ENCODE measurements around the gene ASTN1. TPM values are rescaled to one million over a fixed set of nuclear protein-coding genes. Genes with fewer than 3 reads are reported as not detected.

The ASTN1 gene
- total and polyA plus RNA-seq, 4 experiments from 2014 or later = not detected

GRCh38 chr1:176854758-176855745 lies 309.5 kb downstream of the ASTN1 start:
- H3K27ac Mint-ChIP-seq = no peak overlapping the region
- Histone ChIP-seq H3K4me3 (ENCODE audit: low read length in 2 of 2) (no peak overlapping the region), H3K27me3 (ENCODE audit: insufficient read depth, low read length) (no peaks in the 10 kb centered on the region), H3K27ac (ENCODE audit: low read depth, low read length) (no peak overlapping the region), H3K36me3 (ENCODE audit: insufficient read depth, low read length) (no peaks in the 10 kb centered on the region), H3K4me1 (ENCODE audit: insufficient read depth, low read length) (no peaks in the 10 kb centered on the region), H3K9me3 (ENCODE audit: control insufficient read depth in 1 of 2, low read length in 2 of 2) (no peaks in the 10 kb centered on the region)
- H3K4me3 Mint-ChIP-seq = no peak overlapping the region
- H3K9me3 Mint-ChIP-seq = peaks cover 0 to 3% (median 0%) of the 10 kb centered on the region in 8 donors
- no peak for DNase-seq
- POLR2A ChIA-PET (ENCODE audit: partially characterized antibody) = no interaction called here
- no peaks in the 10 kb centered on the region for H3K36me3 Mint-ChIP-seq
- H3K27me3 Mint-ChIP-seq = no peaks in the 10 kb centered on the region
- H3K4me1 Mint-ChIP-seq = no peaks in the 10 kb centered on the region
- intact Hi-C loops (cut with micrococcal nuclease) = no loop called here
- CTCF ChIA-PET (ENCODE audit: partially characterized antibody) = no interaction called here

GRCh38 chr1:176854121-176854520 lies 310.4 kb downstream of the ASTN1 start:
- Mint-ChIP-seq H3K4me1 (no peaks in the 10 kb centered on the region), H3K9me3 (peaks cover 0 to 3% (median 0%) of the 10 kb centered on the region in 8 donors), H3K27ac (no peak overlapping the region), H3K4me3 (no peak overlapping the region), H3K36me3 (no peaks in the 10 kb centered on the region), H3K27me3 (no peaks in the 10 kb centered on the region)
- Histone ChIP-seq H3K27ac (ENCODE audit: low read depth, low read length) (no peak overlapping the region), H3K9me3 (ENCODE audit: control insufficient read depth in 1 of 2, low read length in 2 of 2) (no peaks in the 10 kb centered on the region), H3K4me3 (ENCODE audit: low read length in 2 of 2) (no peak overlapping the region), H3K27me3 (ENCODE audit: insufficient read depth, low read length) (no peaks in the 10 kb centered on the region), H3K36me3 (ENCODE audit: insufficient read depth, low read length) (no peaks in the 10 kb centered on the region), H3K4me1 (ENCODE audit: insufficient read depth, low read length) (no peaks in the 10 kb centered on the region)
- ChIA-PET CTCF (ENCODE audit: partially characterized antibody) (no interaction called here), POLR2A (ENCODE audit: partially characterized antibody) (no interaction called here)
- DNase-seq = no peak
- intact Hi-C loops (cut with micrococcal nuclease) = no loop called here

- H3K27me3 Mint-ChIP-seq = no peaks in the 10 kb centered on the region
- Histone ChIP-seq H3K9me3 (ENCODE audit: control insufficient read depth in 1 of 2, low read length in 2 of 2) (no peaks in the 10 kb centered on the region), H3K27me3 (ENCODE audit: insufficient read depth, low read length) (no peaks in the 10 kb centered on the region), H3K4me3 (ENCODE audit: low read length in 2 of 2) (no peak overlapping the region), H3K4me1 (ENCODE audit: insufficient read depth, low read length) (no peaks in the 10 kb centered on the region), H3K36me3 (ENCODE audit: insufficient read depth, low read length) (no peaks in the 10 kb centered on the region), H3K27ac (ENCODE audit: low read depth, low read length) (no peak overlapping the region)
- ChIA-PET CTCF (ENCODE audit: partially characterized antibody) (no interaction called here), POLR2A (ENCODE audit: partially characterized antibody) (no interaction called here)
- no peaks in the 10 kb centered on the region for H3K4me1 Mint-ChIP-seq
- intact Hi-C loops (cut with micrococcal nuclease) = no loop called here
- no peak overlapping the region for H3K27ac Mint-ChIP-seq
- peaks cover 0 to 3% (median under 1%) of the 10 kb centered on the region in 8 donors for H3K9me3 Mint-ChIP-seq
- DNase-seq = no peak
- H3K36me3 Mint-ChIP-seq = no peaks in the 10 kb centered on the region
- no peak overlapping the region for H3K4me3 Mint-ChIP-seq
These were observed 311.0 kb downstream of the ASTN1 start for GRCh38 chr1:176853503-176853902.

- Histone ChIP-seq H3K4me1 (ENCODE audit: insufficient read depth, low read length) (no peaks in the 10 kb centered on the region), H3K27ac (ENCODE audit: low read depth, low read length) (no peak overlapping the region), H3K36me3 (ENCODE audit: insufficient read depth, low read length) (no peaks in the 10 kb centered on the region), H3K27me3 (ENCODE audit: insufficient read depth, low read length) (no peaks in the 10 kb centered on the region), H3K9me3 (ENCODE audit: control insufficient read depth in 1 of 2, low read length in 2 of 2) (no peaks in the 10 kb centered on the region), H3K4me3 (ENCODE audit: low read length in 2 of 2) (no peak overlapping the region)
- DNase-seq = no peak
- no peaks in the 10 kb centered on the region for H3K36me3 Mint-ChIP-seq
- H3K4me3 Mint-ChIP-seq = no peak overlapping the region
- no peaks in the 10 kb centered on the region for H3K4me1 Mint-ChIP-seq
- peaks cover 0 to 3% (median under 1%) of the 10 kb centered on the region in 8 donors for H3K9me3 Mint-ChIP-seq
- H3K27ac Mint-ChIP-seq = no peak overlapping the region
- H3K27me3 Mint-ChIP-seq = no peaks in the 10 kb centered on the region
- intact Hi-C loops (cut with micrococcal nuclease) = no loop called here
- ChIA-PET CTCF (ENCODE audit: partially characterized antibody) (no interaction called here), POLR2A (ENCODE audit: partially characterized antibody) (no interaction called here)
These were observed 312.4 kb downstream of the ASTN1 start for GRCh38 chr1:176852124-176852523.

GRCh38 chr1:176850871-176851270 lies 313.6 kb downstream of the ASTN1 start:
- peaks cover 0 to 3% (median 0%) of the 10 kb centered on the region in 8 donors for H3K9me3 Mint-ChIP-seq
- no peaks in the 10 kb centered on the region for H3K4me1 Mint-ChIP-seq
- intact Hi-C loops (cut with micrococcal nuclease) = no loop called here
- H3K27ac ChIP-seq (ENCODE audit: low read depth, low read length) = no peak overlapping the region
- DNase-seq = no peak
- ChIA-PET CTCF (ENCODE audit: partially characterized antibody) (no interaction called here), POLR2A (ENCODE audit: partially characterized antibody) (no interaction called here)
- H3K36me3 Mint-ChIP-seq = no peaks in the 10 kb centered on the region
- H3K4me1 ChIP-seq (ENCODE audit: insufficient read depth, low read length) = no peaks in the 10 kb centered on the region
- no peaks in the 10 kb centered on the region for H3K27me3 Mint-ChIP-seq
- no peak overlapping the region for H3K27ac Mint-ChIP-seq
- H3K4me3 ChIP-seq (ENCODE audit: low read length in 2 of 2) = no peak overlapping the region
- no peaks in the 10 kb centered on the region for H3K36me3 ChIP-seq (ENCODE audit: insufficient read depth, low read length)
- no peaks in the 10 kb centered on the region for H3K9me3 ChIP-seq (ENCODE audit: control insufficient read depth in 1 of 2, low read length in 2 of 2)
- no peaks in the 10 kb centered on the region for H3K27me3 ChIP-seq (ENCODE audit: insufficient read depth, low read length)
- no peak overlapping the region for H3K4me3 Mint-ChIP-seq

- DNase-seq = no peak
- Mint-ChIP-seq H3K36me3 (no peaks in the 10 kb centered on the region), H3K4me1 (no peaks in the 10 kb centered on the region), H3K27ac (no peak overlapping the region), H3K27me3 (peaks cover 0 to 1% of the 10 kb centered on the region in 2 donors), H3K4me3 (no peak overlapping the region), H3K9me3 (peaks cover 0 to 3% (median 0%) of the 10 kb centered on the region in 8 donors)
- Histone ChIP-seq H3K9me3 (ENCODE audit: control insufficient read depth in 1 of 2, low read length in 2 of 2) (no peaks in the 10 kb centered on the region), H3K27me3 (ENCODE audit: insufficient read depth, low read length) (no peaks in the 10 kb centered on the region), H3K36me3 (ENCODE audit: insufficient read depth, low read length) (no peaks in the 10 kb centered on the region), H3K27ac (ENCODE audit: low read depth, low read length) (no peak overlapping the region), H3K4me1 (ENCODE audit: insufficient read depth, low read length) (no peaks in the 10 kb centered on the region), H3K4me3 (ENCODE audit: low read length in 2 of 2) (no peak overlapping the region)
- ChIA-PET POLR2A (ENCODE audit: partially characterized antibody) (no interaction called here), CTCF (ENCODE audit: partially characterized antibody) (no interaction called here)
- intact Hi-C loops (cut with micrococcal nuclease) = no loop called here
These were observed 315.2 kb downstream of the ASTN1 start for GRCh38 chr1:176849281-176849680.

- no peaks in the 10 kb centered on the region for H3K4me1 Mint-ChIP-seq
- Histone ChIP-seq H3K36me3 (ENCODE audit: insufficient read depth, low read length) (no peaks in the 10 kb centered on the region), H3K27me3 (ENCODE audit: insufficient read depth, low read length) (no peaks in the 10 kb centered on the region), H3K9me3 (ENCODE audit: control insufficient read depth in 1 of 2, low read length in 2 of 2) (no peaks in the 10 kb centered on the region), H3K4me3 (ENCODE audit: low read length in 2 of 2) (no peak overlapping the region), H3K27ac (ENCODE audit: low read depth, low read length) (no peak overlapping the region), H3K4me1 (ENCODE audit: insufficient read depth, low read length) (no peaks in the 10 kb centered on the region)
- no peak for DNase-seq
- intact Hi-C loops (cut with micrococcal nuclease) = no loop called here
- no peak overlapping the region for H3K4me3 Mint-ChIP-seq
- ChIA-PET POLR2A (ENCODE audit: partially characterized antibody) (no interaction called here), CTCF (ENCODE audit: partially characterized antibody) (no interaction called here)
- H3K27ac Mint-ChIP-seq = no peak overlapping the region
- no peaks in the 10 kb centered on the region for H3K36me3 Mint-ChIP-seq
- peaks cover 0 to 1% of the 10 kb centered on the region in 2 donors for H3K27me3 Mint-ChIP-seq
- peaks cover 0 to 2% (median 0%) of the 10 kb centered on the region in 8 donors for H3K9me3 Mint-ChIP-seq
These were observed 317.5 kb downstream of the ASTN1 start for GRCh38 chr1:176847052-176847451.

Data from CD4-positive, alpha-beta memory T cell (primary cell).